Epithelial cell of esophagus (primary cell): ENCODE data around the gene MT1G.

Experiments used
- DNase-seq: peaks from one replicate; pipeline ENCODE4 v3.0.0; 2010; ENCODE audit warnings: low read depth
- H3K4me3 ChIP-seq: 2 replicates; pipeline ENCODE4 v1.5.1; 2011; ENCODE audit warnings: mild to moderate bottlenecking, low read length, control low read depth
- CTCF ChIP-seq: IDR thresholded peaks from 2 replicates; pipeline ENCODE4 v1.5.1; 2011; ENCODE audit warnings: low read depth, mild to moderate bottlenecking, low read length, control low read depth, inconsistent platforms; ENCODE audit not compliant: insufficient read depth; ENCODE audit errors: missing control alignments

MT1G gene

GRCh38 chr16:56643080-56643778, 24.6 kb downstream of the MT1G start:
- TF ChIP-seq CTCF: peak; percentile 34
- no peak overlapping the region for H3K4me3 ChIP-seq
- DNase-seq: peak; percentile 66

GRCh38 chr16:56641166-56641565, 26.7 kb downstream of the MT1G start:
- TF ChIP-seq CTCF: no peak
- no peak for DNase-seq
- no peak overlapping the region for H3K4me3 ChIP-seq

- no peak for TF ChIP-seq CTCF
- no peak overlapping the region for H3K4me3 ChIP-seq
- no peak for DNase-seq
These were observed 27.8 kb downstream of the MT1G start for GRCh38 chr16:56640076-56640475.

- no peak for TF ChIP-seq CTCF
- DNase-seq: no peak
- no peak overlapping the region for H3K4me3 ChIP-seq
These were observed 28.8 kb downstream of the MT1G start for GRCh38 chr16:56639045-56639444.

- peak within 1 kb of the TSS; percentile 25 for H3K4me3 ChIP-seq
- no peak for DNase-seq
- TF ChIP-seq CTCF: no peak
These were observed 29.8 kb downstream of the MT1G start, which contains the start of gene MT1A for GRCh38 chr16:56637814-56638750. MT1A (plus strand) TSS chr16:56638666; CDS start chr16:56638739, 73 bp downstream.

GRCh38 chr16:56636616-56637413, 31.1 kb downstream of the MT1G start:
- TF ChIP-seq CTCF: no peak
- no peak for DNase-seq
- no peak overlapping the region for H3K4me3 ChIP-seq
